HG03521 (cell line): Measurements from ENCODE around the gene S100A13.
"Not testable (repeated sequence)": the region's sequence is repeated elsewhere in the genome, so short reads cannot be mapped to it uniquely, and the experiment has no call there.

Experiments used
- ATAC-seq: cut with Tn5 transposase; IDR thresholded peaks from one replicate; pipeline ENCODE4 v1.9.1; 2021; ENCODE audit warnings: mild to moderate bottlenecking, moderate library complexity; ENCODE audit not compliant: unreplicated experiment

S100A13 gene

DNA sequence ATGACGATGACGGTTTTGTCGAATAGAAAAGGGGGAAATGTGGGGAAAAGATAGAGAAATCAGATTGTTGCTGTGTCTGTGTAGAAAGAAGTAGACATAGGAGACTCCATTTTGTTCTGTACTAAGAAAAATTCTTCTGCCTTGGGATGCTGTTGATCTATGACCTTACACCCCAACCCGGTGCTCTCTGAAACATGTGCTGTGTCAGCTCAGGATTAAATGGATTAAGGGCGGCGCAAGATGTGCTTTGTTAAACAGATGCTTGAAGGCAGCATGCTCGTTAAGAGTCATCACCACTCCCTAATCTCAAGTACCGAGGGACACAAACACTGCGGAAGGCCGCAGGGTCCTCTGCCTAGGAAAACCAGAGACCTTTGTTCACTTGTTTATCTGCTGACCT lies 51.8 kb downstream of the S100A13 start:
- not testable (repeated sequence) for ATAC-seq

- not testable (repeated sequence) for ATAC-seq
Measured at GRCh38 chr1:153575081-153575491, 52.2 kb downstream of the S100A13 start.

DNA sequence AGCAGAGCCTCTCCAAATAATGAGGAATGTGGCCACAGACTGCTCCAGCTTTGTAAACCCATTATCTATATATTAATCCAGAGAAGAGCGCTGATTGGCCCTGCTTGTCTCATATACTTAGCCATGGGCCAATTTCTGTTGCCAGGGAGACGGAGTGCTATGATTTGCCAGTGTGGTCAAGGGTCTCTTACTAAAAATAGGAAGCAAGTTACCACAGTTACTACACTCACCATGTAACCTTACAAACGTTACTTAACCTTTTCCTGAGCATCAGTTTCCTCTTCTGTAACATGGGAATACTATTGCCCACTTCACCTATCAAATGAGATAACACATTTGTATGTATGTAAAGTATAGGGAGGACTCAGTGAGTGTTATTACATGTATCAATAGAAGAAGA lies 54.0 kb downstream of the S100A13 start:
- ATAC-seq, result no peak

DNA sequence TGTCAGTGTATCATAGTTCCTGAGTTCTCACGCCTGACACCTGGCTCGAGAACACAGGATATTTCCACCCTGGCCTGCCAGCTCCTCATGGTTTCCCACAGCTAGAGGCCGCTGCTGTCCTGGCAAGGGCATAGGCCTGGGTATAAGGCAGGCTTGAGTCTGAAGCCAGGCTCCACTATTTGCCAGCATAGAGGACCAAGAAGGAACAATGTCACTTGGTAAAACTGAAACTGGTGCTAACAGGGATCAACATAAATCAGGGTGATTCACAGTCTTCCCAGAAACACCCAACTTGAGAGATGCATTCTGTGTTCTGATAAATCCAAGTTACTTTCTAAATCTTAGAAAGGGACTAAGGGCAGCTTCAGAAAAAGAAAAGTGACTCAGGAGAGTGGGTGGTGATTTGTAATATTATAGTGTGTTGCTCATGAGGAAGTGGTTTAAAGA lies 54.7 kb downstream of the S100A13 start:
- no peak for ATAC-seq

- ATAC-seq, result no peak
Measured at GRCh38 chr1:153571706-153572105, 55.6 kb downstream of the S100A13 start.

DNA sequence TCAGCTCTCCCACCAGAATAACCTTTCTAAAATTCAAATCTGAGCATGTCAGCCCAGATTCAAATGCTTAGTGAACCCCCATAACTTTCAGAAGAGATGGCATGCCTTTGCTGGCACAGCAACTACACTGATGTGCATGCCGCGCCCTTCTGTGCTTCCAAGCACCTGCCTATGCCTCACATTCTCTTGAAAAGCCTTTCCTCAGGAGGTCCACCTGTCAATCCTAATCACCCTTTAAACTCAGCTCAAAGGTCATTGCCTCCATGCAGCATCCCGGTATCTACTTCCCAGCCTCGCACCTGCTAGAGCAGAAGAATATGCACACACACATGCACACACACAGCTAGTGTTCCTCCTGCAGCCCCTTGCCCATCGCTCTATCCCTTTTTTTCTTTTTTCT lies 56.4 kb downstream of the S100A13 start:
- ATAC-seq, result no peak

DNA sequence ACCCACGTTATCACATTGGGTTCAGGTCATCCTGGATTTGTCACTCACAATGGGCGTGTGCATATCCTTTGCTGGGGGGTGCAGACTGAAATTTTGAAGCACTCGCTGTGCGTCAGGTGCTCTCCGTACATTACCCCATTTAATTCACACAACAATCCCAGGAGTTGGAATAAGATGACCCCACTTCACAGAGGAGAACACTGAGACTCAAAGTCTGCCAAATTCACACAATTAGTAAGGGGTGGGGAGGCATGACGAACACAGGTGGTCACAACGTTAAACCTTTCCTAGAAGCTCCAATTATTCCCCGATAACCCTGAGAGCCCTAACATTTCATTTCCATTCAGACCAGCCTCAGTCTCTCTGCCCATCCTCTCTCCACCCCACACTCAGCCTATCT lies 57.8 kb downstream of the S100A13 start:
- ATAC-seq, result no peak
